Stimulated activated naive CD8-positive, alpha-beta T cell treated with anti-CD3 and anti-CD28 coated beads, Interleukin-15, Interleukin-2, amounts not matched to agents 100 U/mL and 50 U/mL, for 24 hours (primary cell): Measurements from ENCODE around the gene GIPR.
"Not testable (repeated sequence)": the region's sequence is repeated elsewhere in the genome, so short reads cannot be mapped to it uniquely, and the experiment has no call there.

Source experiments
- ATAC-seq: fragments of 150-1000 bp; cut with Tn5 transposase; one replicate; pipeline ENCODE4 v1.10.0; 2021
- DNase-seq: peaks from one replicate; pipeline ENCODE4 v3.0.0; 2021

The GIPR gene, protein sequence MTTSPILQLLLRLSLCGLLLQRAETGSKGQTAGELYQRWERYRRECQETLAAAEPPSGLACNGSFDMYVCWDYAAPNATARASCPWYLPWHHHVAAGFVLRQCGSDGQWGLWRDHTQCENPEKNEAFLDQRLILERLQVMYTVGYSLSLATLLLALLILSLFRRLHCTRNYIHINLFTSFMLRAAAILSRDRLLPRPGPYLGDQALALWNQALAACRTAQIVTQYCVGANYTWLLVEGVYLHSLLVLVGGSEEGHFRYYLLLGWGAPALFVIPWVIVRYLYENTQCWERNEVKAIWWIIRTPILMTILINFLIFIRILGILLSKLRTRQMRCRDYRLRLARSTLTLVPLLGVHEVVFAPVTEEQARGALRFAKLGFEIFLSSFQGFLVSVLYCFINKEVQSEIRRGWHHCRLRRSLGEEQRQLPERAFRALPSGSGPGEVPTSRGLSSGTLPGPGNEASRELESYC

DNA sequence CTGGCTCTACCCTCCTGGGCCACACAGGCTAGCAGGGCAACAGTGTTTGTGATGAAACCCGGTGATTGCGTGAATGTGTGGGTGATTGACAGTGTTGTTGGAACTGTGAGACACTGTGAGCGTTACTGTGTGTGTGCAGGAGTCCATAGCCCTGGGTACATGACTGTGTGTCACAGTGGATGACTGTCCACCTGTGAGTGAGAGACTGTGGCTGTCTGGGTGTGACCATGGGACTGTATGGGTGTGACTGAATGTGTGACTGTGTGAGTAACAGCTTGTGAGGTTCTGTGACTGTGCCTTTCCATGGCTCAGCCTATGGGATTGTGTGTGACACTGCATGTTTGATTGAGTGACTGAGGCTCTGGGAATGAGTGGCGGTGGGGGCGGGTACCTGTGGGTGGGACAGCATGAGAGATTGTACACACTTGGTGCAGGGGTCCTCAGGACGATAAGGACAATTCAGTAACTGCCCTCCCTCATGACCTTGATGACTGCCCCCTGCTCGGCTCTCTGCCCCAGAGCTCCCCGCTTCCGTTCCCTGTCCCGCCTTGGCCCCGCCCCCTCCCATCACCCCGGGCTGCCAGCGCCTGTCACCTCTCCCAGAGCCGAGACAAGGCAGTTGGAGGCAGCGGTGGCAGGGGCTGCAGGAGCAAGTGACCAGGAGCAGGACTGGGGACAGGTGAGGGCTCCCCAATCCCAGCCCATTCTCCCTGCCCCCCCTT is at the start of gene GIPR:
TSS of gene GIPR (plus strand) at position 602 of the 722 bp plus-strand sequence. CDS start 1,300 bp downstream, outside the sequence.
- peak; percentile 80 for DNase-seq

DNA sequence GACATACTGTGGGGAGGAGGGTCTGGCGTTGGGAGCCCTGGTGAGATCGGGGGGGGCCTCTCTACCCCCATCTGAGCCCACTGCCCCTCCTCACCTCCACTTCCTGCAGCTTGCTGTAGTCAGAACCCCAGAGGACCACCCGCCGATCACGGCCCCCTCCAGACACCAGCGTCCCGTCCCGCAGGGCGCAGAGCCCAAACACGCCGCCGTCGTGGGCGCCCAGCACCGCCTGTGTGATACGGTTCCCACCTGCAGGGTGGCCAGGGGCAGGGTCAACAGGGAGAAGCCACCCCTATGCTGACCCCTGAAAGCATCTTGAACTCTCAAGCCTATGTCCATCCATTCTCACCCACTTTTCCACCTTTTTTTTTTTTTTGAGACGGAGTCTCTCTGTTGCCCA is 46.6 kb upstream of the GIPR start:
- DNase-seq (no peak), ATAC-seq (no peak)

More for the DNA sequence above, at the start of gene GIPR:
- peak; percentile 96 for ATAC-seq

DNA sequence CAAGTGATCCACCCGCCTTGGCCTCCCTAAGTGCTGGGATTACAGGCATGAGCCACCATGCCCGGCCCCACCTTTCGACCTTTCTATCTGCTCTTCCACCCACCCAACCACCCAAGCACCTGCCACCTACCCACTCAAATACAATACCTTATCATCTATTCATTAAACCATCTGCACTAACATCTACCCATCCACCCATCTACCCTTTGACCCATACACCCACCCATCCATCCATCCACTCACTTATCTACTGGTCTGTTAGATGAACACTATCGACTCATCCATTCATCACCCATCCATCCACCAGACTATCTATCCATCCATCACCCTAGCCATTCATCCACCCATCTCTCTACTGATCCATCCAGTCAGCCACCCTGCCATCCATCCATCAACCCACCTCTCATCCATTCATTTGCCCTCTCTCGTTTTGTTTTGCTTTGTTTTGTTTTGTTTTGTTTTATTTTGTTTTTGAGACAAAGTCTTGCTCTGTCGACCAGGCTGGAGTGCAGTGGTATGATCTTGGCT is 46.0 kb upstream of the GIPR start:
- no peak for DNase-seq
- ATAC-seq, result no peak

DNA sequence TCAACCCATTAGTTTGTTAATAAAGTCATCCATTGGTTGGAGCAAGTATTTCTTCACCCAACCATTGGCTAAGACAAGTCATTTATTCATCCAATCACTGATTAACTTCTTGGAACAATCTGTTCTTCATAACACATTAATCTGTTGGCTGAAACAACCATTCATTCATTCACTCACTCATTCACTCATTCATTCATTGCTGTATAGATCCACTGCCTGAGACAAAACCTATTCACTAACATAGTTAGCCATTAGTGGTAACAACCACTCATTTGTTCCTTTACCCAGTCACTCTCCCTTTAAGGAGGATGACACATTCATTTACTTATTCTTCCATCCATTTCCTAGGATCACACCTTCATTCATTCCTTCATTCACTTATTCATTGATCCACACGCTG is 44.0 kb upstream of the GIPR start:
- DNase-seq (no peak), ATAC-seq (no peak)

DNA sequence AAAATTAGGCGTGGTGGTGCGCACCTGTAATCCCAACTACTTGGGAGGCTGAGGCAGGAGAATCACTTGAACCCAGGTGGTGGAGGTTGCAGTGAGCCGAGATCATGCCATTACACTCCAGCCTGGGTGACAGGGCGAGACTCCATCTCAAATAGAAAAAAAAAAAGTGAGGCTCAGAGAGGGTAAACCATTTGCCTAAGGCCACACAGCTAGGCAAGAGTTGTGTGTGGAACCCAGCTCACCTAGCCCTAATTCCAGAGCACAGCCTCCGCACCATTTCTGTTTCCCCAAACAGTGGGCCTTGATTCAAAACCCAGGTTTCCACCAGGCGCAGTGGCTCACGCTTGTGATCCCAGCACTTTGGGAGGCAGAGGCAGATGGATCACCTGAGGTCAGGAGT is 39.8 kb upstream of the GIPR start:
- DNase-seq, result not testable (repeated sequence)

DNA sequence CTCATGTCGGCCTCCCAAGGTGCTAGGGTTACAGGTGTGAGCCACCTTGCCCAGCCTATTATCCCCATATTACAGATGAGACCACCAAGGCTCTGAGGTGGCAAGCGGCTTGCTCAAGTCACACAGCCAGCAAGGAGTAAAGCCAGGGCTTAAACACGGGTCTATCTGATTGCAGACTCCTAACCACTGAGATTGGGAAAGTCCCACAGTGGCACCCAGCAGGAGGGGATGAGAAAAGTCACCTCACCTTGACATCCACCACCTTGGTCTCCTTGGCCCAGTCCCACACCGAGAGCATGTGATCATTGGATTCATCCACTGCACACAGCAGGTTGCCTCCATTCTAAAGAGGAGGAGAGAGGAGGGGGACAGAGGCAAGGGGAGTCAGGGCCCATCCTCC is 38.3 kb upstream of the GIPR start:
- DNase-seq, result no peak
- ATAC-seq, result no peak

More for the DNA sequence above, 39.8 kb upstream of the GIPR start:
- ATAC-seq, result not testable (repeated sequence)

DNA sequence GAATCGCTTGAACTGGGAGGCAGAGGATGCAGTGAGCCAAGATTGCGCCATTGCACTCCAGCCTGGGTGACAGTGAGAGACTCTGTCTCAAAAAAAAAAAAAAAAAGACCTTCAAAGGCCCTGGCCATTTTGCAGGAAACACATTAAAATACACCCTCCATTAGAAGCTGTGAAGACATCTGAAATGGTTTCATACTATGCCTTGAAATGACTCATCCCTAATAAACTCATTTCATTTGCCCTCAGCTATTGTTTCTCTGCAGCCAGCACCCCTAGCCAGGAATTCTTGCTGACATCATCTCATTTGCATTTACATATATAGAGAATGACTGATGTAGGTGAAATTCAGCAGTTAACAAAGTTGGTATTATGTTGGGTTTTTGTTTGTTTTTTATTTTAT is 37.6 kb upstream of the GIPR start:
- DNase-seq (no peak), ATAC-seq (peak; percentile 80)

DNA sequence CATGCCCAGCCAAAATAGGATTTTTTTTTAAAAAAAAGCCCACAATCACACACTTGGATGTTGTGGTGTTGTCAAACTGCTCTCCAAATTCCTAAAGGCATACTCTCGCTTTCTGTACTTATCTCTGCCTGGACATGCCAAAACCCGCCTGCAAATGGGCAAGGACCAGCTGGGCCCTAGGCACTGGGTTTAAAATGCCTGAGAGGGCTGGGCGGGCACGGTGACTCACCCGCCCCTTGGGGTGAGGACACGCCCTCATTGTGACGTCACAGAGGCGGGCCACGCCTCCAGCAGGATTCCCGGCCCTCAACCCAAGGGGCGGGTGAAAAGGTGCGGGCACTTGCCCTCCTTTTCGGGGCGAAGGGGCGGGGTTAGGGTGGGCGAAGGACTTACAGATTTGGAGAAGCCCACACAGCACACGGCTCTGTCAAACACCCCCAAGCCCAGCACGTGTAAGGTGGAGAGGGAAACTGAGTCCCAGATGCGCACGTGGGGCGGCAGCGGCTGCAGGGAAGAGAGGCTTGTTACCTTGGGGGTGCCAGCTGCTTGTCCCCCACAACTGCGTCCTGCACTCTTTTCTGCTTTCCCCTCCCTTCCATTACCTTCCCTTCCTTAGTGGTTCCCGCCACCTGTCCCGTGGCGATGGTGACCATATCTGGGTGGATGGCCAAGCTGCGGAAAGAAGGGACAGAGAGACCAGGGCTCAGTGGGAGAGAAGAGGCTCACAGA is 35.4 kb upstream of the GIPR start:
- ATAC-seq (no peak), DNase-seq (peak; percentile 73)

DNA sequence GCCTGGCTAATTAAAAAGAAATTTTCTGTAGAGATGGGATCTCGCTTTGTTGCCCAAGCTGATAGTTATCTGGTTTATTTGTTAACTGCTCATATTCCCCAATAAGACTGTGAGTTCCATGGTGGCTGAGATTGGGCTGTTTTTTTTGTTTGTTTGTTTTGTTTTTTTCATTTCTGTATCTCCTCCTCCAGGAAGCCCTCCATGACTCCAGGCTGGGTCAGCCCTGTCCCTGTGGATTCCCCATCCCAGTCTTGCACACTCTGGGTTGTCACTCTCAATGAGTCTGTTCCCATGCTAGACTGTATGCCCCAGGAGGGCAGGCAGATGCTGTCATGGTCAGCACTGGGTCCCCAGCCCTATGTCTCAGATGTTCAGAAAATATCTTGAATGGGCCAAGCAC is 31.7 kb upstream of the GIPR start:
- no peak for ATAC-seq
- DNase-seq, result no peak

DNA sequence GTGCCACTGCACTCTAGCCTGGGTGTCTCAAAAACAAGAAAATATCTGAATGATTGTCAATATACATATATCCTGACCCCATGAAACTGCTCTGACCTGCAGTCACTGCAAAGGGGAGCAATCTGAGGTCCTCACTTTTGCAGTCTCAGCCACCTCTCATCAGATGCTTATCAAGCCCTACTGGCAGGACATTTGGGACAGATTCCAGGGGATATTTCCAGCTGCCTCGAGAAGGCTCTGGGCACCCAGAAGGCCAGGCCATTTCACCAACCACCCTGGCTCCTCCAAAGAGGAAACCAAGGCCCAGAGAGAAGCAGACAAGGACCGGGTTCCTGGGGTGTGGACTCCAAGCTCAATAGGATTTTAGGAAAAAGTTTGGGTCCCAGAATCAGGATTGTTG is 31.1 kb upstream of the GIPR start:
- ATAC-seq, result no peak
- no peak for DNase-seq

DNA sequence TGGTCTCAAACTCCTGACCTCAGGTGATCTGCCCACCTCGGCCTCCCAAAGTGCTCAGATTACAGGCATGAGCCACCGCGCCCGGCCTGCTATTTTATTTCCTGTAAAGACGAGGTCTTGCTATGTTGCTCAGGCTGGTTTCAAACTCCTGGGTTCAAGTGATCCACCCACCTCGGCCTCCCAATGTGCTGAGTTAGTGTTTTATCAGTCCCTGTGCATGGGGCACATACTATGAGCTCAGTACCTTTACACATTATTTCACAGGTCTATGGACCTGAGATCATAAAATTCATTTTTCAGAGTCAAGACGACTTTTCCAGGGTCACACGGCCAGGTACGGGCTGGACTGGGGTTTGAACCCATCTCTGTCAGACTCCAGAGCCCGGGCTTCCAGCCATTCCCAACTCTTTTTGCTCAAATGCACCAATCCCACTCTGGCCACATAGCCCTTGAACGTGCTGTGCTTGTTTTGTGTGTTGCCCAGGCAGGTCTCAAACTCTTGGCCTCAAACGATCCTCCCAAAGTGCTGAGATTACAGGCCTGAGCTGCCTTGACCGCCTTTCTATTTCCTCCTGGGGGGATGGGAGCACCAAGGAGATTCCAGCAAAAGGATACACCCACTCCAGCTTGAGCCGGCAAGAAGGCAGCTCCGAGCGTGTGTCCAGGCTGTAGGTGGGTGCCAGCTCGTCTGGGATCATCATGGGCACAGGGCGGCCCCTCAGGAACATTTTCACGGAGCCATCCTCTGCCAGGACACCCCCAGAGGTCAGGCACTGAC is 29.9 kb upstream of the GIPR start:
- no peak for DNase-seq

DNA sequence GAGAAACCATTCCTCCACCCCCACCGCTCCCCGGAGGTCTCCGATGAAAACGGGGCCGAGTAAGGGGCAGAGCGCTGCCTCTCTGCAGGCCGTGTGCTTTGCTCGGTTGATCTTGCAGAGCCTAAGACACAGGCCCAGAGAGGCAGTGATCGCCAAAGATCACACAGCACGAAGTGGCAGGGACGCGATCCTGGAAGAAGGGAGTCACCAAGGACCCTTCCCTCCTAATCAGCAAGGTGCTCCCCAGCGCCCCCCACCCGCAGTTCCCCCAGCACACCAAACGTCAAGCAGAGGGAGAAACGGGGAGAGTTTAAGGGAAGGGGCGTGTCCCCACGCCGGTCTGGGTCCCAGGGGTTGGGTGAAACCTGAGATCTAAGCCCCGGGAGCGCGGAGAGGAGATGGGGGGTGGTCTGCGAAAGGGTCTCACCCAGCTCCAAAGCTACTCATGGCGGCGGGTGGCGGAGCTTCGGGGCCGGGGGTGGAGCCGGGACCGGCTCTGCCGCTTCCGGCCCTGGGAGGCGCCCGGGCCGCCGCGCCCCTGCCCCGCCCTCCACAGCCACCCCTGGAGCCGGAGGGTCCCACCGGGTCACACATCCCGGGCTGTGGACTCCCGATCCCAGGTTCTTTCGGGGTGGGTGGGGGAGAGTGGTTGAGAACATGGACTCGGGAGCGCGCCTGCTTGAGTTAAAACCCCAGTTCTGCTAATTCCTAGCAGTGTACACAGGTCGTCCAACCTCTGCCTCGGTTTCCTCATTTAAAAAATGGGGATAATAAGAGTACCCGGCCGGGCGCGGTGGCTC is 28.9 kb upstream of the GIPR start, which contains the start of gene EML2:
TSS of gene EML2 (minus strand) at position 468 of the 800 bp plus-strand sequence. CDS start at position 447, 21 bp downstream.
- ATAC-seq (no peak), DNase-seq (peak; percentile 76)

More for the DNA sequence above, 29.9 kb upstream of the GIPR start:
- no peak for ATAC-seq

DNA sequence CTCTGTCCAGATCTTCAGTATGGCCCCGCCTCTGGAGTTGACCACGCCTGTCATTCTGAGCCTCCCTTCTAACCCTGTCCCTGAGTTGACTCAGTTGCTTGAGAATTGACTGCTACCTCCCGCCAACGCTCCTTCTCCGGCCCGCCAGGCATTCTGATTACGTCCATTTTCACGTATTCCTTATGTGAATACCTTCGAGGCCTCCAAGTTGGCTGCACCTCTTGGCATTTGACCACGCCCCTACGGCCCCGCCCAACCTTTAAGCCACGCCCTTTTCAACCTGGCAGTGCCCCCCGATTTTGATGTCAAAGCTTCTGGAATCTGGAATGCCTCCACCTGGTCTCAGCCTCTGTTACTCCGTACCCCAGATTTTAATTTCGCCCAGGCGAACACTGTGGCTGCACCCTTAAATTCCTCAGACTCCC is 27.2 kb upstream of the GIPR start:
- DNase-seq, result peak; percentile 76
- ATAC-seq, result no peak

DNA sequence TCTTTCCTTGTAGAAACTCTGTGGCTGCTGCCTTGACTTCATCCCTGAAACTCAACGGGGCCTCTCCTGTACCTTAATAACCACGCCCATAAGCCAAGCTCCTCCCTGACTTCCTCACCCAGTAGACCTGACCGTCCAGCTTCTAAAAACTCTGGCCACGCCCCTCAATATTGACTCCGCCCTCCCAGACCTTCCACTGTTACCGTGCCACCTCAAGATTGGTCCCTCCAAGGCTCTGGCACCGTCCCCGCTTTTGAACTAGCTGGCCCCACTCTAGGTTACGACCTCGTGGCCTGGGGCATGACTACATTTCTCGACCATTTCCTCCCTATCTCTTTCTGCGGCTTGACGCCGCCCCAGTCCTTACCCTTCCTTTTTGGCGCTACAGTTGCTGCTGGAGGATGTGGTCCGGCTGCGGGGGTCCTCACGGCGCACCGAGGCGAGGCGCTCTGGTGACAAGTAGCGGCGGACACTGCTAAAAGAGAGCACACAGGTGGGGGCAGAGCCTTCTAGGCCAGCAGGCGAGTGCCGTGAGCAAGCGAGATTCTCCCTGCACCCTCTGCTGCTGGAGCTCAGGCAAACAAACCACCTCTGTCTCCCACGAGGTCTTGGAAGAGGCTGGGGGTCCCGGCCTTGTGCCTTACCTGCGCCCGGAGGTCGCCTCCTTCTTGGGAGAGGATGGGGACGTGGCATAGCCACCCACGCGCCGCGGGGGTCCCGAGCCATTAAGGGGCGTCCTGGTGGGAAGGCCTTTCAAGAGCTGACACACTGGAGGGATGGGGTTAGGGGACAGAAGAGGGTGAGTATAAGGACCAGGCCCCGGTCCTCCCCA is 26.5 kb upstream of the GIPR start:
- DNase-seq (peak; percentile 92), ATAC-seq (peak; percentile 45)

DNA sequence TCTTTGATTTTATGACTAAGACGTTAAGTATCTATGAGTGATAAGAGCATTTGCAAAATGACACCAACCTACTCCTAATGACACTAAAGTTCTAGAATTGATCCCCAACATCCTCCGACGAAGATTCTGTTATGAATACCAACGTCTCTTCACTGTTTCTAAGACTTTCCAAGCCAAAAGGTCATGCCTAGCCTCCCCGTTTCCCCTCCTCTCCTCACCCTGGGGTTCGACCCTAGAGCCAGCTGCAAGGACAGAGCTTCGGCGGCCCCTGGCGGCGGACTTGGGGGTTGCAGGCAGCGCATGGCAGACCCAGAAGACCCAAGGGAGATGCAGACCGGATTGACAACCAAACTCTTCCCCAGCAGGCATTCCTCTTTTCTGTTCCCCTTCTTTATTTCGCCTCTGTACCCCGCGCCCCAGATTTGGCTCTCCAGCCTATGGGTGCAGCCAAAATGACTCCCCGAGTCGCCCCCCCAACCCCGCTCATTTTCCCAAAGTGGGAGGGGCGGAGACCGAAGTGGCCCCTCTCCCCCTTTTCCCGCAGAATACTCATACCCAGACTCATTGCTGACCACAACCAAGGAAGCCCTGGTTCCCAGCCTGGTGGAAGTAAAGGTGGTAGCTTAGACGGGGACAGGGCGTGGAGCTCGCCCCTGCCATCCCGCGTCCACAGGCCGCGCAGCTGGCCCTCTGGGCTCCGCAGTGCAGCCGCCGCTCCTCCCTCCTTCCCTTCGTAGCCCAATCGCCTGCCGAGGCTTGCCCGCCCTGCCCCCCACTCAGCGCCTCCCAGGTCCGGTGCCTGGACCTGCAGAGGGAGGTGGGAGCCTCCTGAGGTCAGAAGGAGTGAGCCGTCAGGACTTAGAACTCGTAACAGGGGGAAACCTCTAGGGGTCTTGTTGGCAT is 24.7 kb upstream of the GIPR start:
- peak; percentile 97 for DNase-seq
- ATAC-seq, result peak; percentile 54

DNA sequence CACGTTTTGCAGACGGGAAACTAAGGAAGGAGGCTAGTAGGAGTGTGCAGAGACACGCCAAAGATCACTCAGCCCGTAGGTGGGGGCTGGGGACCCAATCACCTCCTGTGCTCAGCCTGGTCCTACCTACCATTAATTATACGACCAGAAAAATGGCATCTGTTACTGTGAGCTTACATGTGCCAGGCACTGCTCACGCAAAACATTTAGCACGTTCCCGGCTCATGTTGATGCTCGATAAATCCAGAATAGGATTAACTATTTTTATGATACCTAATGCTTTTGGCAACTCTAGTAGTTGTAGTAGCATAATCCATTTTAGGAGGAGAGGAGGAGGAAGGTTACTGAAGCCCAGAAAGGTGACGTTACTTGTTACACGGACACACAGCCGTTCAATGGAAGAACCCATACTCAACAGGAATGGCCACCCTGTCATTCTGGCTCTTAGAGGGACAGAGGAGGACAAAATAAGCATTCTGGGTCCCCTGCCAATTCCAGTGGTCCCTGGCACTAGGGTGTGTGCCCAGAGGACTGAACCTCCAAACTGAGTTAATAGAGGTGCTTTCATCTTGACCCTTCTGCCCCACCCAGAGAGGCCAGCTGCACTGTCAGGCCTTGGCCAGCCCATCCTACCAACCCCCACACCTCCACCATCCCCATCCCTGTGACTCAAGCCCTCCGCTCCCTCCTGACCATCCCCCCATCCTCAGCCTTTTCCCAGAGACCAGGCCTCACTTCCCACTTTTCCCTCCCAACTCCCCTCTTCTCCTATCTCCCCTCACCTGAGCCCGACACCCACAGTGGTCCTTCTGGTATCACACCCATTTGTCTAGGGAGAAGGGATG is 23.9 kb upstream of the GIPR start:
- DNase-seq, result peak; percentile 13
- ATAC-seq, result no peak

DNA sequence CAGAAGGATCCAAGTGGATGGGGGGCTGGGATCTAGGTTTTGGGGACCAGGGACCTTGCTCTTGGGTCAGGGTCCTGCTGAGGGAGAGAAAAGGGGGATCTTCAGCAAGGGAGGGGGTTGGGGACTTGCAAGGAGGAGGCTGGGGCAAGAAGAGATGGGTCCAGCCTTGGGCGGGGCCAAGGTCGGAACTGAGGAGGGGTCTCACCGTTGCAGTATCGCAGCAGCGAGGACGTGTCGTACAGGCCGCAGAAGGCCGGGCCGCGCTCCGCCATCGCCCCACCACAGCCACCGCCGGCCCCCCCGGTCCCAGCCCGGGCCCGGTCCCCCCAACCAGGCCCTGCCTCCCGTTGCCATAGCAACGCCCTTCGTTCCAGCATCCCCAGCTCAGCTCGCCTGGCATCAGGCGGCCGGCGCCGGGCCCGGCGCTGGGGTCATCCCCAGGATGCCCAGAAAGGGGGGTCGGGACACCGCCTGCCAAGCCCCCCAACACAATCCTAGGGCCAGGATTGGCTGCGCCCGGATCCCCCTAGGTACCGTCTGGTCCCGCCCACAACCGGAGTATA is 22.9 kb upstream of the GIPR start:
- ATAC-seq (no peak), DNase-seq (no peak)
